GM23338 (cell line): ENCODE results near the gene ZCWPW2.

Experiments used
- CREB1 ChIP-seq: fragments of 250-450 bp; sonication (Bioruptor Pico); IDR thresholded peaks from 2 replicates; pipeline ENCODE4 v1.5.0; 2020; ENCODE audit warnings: low read depth, mild to moderate bottlenecking, moderate library complexity
- CTCF ChIP-seq, 2 experiments: fragments of 200-600 bp in 1 of 2; sonication (generic) in 1 of 2; conservative IDR thresholded peaks; 2 replicates each; pipeline versions ENCODE4 v1.5.1 to v1.6.1; 2016 to 2017; ENCODE audit warnings: antibody characterized with exemption in 2 of 2, low read depth in 2 of 2, mild to moderate bottlenecking in 2 of 2, moderate library complexity in 1 of 2
- EZH2 ChIP-seq: fragments of 200-600 bp; sonication (generic); IDR thresholded peaks from one replicate; pipeline ENCODE4 v1.8.0; 2017; ENCODE audit warnings: antibody characterized with exemption, mild to moderate bottlenecking, low read depth; ENCODE audit not compliant: unreplicated experiment
- EZH2phosphoT487 ChIP-seq: fragments of 200-600 bp; sonication (generic); IDR thresholded peaks from one replicate; pipeline ENCODE4 v1.8.1; 2018; ENCODE audit warnings: antibody characterized with exemption; ENCODE audit not compliant: unreplicated experiment
- JUNB ChIP-seq: IDR thresholded peaks from one replicate; pipeline ENCODE4 v1.6.1; 2016; ENCODE audit warnings: antibody characterized with exemption; ENCODE audit not compliant: unreplicated experiment
- POLR2AphosphoS5 ChIP-seq: IDR thresholded peaks from 2 replicates; pipeline ENCODE4 v1.6.1; 2016; ENCODE audit warnings: antibody characterized with exemption, low read depth
- REST ChIP-seq: IDR thresholded peaks from one replicate; pipeline ENCODE4 v1.6.1; 2018; ENCODE audit warnings: antibody characterized with exemption; ENCODE audit not compliant: unreplicated experiment
- ZNF114 ChIP-seq: fragments of 250-450 bp; sonication (Bioruptor Pico); IDR thresholded peaks from 2 replicates; pipeline ENCODE4 v1.5.0; 2020; ENCODE audit warnings: mild to moderate bottlenecking, moderate library complexity

- TF ChIP-seq CTCF (conservative IDR thresholded peaks at IDR 0.05; ENCODE audit: low read depth in 2 of 2): no peak
- no peak for TF ChIP-seq CREB1
- no peak for TF ChIP-seq ZNF114 (CRISPR knock-in tag)
- TF ChIP-seq REST: no peak
- no peak for TF ChIP-seq EZH2phosphoT487
- no peak for TF ChIP-seq JUNB
- TF ChIP-seq POLR2AphosphoS5: no peak
- TF ChIP-seq EZH2: no peak
Measured at GRCh38 chr3:28467414-28467813, 118.9 kb downstream of the ZCWPW2 start.
